Posterior cingulate gyrus (tissue), 11 donors: ENCODE results near the gene PDAP1.
"Not testable (repeated sequence)": the region's sequence is repeated elsewhere in the genome, so short reads cannot be mapped to it uniquely, and the experiment has no call there.

Experiments
- DNase-seq, 10 donors: peaks; one replicate each; pipeline versions ENCODE4 v3.0.0 to v3.0.0-alpha.2; 2020 to 2021; ENCODE audit warnings: mixed read lengths in 3 of 10
- intact Hi-C: fragments of 100-400 bp; cut with DNase I; formaldehyde crosslinking; loops from one replicate; pipeline ENCODE4 v1.15.1; 2023

PDAP1 gene

GRCh38 chr7:99359465-99360154, 48.8 kb downstream of the PDAP1 start:
- intact Hi-C loops: no loop called here

GRCh38 chr7:99358521-99358920, 49.9 kb downstream of the PDAP1 start:
- intact Hi-C loops: not testable (repeated sequence)
- DNase-seq: peak in 1 of 10 donors; percentile 60

More at GRCh38 chr7:99359465-99360154, 48.8 kb downstream of the PDAP1 start:
- DNase-seq: peak in 2 of 10 donors; percentile 41 to 67

- intact Hi-C loops: no loop called here
- peak in 1 of 10 donors; percentile 80 for DNase-seq
These were observed 50.5 kb downstream of the PDAP1 start for GRCh38 chr7:99357701-99358490.

- DNase-seq: no peak
- intact Hi-C loops: no loop called here
These were observed 53.3 kb downstream of the PDAP1 start for GRCh38 chr7:99355098-99355497.

GRCh38 chr7:99352247-99352646, 56.1 kb downstream of the PDAP1 start:
- intact Hi-C loops: no loop called here
- DNase-seq: peak in 1 of 10 donors; percentile 46

- intact Hi-C loops, DNase-seq: not testable (repeated sequence)
These were observed 57.8 kb downstream of the PDAP1 start for GRCh38 chr7:99350641-99351040.
